OCI-M1 (cell line): ENCODE results near the gene FKBP6.
A peak's percentile ranks its signal among the peaks of the same experiment; 100 is the strongest.
"Not testable (repeated sequence)": the region's sequence is repeated elsewhere in the genome, so short reads cannot be mapped to it uniquely, and the experiment has no call there.

Source experiments
- DNase-seq: peaks from one replicate; lab custom pipeline; 2025; lab: John Stamatoyannopoulos, UW

Gene FKBP6

DNA sequence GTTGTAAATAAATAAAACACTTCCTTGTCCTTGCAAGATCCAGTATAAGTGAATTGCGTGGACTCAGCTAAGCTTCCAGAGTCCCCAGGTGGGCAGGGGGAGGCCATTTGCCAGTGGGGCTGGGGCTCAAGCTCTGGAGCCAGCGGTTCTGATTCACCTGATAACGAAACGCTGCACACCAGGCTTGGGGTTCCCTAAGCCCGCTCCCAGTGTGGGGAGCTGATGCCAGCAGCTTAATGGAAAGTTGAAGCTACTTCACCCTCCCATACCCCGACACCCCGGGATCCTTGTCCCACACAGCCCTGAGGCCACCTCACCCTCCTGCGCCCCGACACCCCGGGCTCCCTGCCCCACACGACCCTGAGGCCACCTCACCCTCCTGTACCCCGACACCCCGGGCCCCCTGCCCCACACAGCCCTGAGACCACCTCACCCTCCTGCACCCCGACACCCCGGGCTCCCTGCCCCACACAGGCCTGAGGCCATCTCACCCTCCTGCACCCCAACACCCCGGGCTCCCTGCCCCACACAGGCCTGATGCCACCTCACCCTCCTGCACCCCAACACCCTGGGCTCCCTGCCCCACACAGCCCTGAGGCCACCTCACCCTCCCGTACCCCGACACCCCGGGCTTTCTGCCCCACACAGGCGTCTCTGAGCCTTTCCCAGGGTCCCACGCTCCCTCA, 30.8 kb downstream of the FKBP6 start:
- no peak for DNase-seq

GRCh38 chr7:73359306-73359705, 31.3 kb downstream of the FKBP6 start:
- DNase-seq, result no peak

GRCh38 chr7:73359746-73360375, 31.9 kb downstream of the FKBP6 start:
- no peak for DNase-seq

DNA sequence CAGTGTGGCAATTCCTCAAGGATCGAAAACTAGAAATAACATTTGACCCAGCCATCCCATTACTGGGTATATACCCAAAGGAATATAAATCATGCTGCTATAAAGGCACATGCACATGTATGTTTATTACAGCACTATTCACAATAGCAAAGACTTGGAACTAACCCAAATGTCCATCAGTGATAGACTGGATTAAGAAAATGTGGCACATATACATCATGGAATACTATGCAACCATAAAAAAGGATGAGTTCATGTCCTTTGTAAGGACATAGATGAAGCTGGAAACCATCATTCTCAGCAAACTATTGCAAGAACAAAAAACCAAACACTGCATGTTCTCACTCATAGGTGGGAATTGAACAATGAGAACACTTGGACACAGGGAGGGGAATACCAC, 32.6 kb downstream of the FKBP6 start:
- not testable (repeated sequence) for DNase-seq

- no peak for DNase-seq
These were observed 35.5 kb downstream of the FKBP6 start for GRCh38 chr7:73363225-73364005.

GRCh38 chr7:73364006-73364728, 36.2 kb downstream of the FKBP6 start:
- no peak for DNase-seq

DNA sequence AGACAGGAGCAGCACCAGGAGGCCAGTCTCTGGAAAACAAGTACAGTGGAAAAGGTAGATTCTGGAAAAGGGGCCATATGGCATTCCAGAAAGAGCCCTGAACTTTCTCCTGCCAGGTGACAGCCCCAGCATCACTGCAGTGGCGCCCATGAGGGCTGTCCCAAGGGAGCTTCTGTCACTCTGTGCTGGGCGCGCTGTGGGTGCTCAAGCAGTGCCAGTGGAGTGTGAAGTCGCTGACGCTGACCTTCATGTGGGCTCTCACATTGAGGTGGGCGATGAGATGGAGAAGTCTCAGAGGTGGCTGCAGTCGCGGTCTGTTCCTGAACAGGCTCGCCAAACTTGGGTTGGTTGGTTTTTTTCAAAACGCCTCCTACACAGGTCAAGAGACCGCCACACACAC, 38.2 kb downstream of the FKBP6 start:
- no peak for DNase-seq

DNA sequence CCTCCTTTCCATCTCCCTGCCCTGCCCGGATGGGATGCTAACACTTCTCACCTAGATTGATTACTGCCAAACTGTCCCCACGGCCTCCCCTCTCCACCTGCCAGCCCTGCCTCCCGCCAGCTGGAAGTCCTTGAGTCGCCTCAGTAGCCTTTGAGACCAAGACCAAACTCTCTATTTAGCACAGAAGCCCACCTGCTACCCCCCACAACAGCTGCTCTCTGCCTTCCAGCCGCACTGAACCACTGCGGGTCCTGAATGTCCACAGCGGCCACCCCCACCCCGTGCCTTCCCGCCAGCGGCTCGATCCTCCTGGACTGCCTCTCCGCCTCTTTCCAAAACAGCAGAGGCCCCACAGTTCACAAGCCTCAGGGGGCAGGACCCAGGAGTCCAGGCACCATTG, 39.0 kb downstream of the FKBP6 start:
- DNase-seq, result no peak

DNA sequence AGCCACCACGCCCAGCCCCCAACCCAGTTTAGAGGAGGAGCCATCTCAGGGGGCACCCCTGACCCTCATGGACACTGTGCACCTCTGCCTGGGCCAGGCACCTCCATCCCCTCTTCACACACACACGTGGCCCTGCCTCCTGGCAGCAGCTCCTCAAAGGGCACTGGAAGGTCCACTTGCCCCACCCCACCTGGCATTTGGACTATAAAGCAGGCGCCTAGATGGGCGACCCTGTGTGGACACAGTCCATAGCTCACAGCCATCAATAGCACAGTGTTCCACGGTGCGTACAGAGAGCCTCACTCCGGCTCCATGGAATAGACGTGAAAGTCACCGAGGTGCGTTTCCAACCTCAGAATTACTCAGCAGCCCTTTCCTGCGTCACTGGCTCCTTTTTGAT, 41.0 kb downstream of the FKBP6 start:
- DNase-seq, result no peak

- no peak for DNase-seq
These were observed 41.7 kb downstream of the FKBP6 start for GRCh38 chr7:73369622-73370021.

DNA sequence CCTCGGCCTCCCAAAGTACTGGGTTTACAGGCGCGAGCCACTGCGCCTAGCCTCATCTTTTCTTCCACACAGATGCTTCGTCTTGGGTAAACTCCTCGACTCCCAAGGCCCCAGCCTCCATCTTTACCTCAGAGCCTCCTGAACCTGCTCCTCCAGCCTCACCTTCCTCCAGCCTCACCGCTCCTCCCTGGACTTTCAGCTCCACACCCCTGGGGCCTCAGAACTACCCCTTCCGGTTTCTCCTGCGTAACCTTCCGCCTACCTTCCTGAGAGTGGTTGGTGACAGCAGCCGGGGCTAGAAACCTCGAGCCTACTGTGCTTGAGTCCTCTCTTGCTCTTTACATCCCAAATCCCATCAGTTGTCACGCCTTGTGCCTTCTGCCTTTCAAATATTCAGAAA, 45.8 kb downstream of the FKBP6 start:
- DNase-seq, result no peak

DNA sequence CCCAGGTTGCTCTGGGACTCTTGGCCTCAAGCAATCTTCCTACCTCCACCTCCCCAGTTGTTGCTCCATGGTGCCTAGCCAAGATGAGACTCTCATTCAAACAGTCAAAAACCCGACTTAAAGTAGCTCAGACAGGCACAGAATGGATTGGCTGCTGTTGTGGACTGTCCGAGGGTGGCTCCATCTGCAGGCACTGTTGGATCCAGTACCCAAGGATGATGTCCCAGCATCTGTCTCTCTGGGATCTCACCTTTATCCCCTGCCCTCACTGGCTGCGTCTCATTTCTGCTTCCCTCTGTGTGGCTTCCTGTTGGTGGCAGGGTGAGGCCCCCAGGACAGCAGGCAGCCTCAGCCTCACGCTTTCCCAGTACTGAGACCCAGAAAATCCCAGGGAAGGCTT, 48.3 kb downstream of the FKBP6 start:
- not testable (repeated sequence) for DNase-seq

GRCh38 chr7:73376671-73377412, 48.9 kb downstream of the FKBP6 start:
- no peak for DNase-seq

DNA sequence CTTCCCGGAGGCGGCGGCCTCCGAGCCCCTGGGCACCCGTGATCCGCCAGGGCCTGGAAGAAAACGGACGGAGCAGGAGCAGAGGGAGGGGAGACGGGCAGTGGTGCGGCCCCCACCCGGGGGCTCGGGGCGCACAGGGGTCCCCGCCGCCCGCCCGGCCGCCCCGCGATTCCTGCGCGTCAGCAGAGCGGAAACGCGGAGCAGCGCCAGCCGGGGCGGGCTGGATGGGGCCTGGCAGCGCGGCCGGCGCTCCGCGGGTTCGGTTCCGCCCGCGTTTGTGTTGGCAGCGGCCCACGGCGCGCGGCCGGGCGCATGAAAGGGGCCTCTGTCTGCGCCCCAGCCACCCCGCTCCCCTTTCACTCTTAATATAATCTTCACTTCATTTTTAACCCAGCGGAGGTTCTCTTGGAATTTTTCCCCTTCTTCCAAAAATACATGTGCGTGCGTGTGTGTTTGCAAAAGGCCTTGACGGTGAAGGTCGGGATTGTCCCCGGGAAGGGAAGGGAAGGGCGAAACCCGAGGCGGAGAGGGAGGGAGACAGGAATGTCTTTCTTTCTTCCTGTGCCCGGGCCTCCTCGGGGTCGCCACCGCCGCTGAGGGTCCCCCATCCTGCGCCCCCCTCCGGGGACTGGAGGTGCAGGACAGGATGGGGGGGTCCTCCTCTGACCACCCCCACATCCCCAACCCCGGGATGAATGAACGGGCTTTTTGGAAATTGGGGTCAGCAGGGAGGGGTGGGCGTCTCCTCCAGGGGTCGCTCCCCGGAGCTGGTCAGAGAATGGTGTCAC, 49.6 kb downstream of the FKBP6 start:
- not testable (repeated sequence) for DNase-seq

DNA sequence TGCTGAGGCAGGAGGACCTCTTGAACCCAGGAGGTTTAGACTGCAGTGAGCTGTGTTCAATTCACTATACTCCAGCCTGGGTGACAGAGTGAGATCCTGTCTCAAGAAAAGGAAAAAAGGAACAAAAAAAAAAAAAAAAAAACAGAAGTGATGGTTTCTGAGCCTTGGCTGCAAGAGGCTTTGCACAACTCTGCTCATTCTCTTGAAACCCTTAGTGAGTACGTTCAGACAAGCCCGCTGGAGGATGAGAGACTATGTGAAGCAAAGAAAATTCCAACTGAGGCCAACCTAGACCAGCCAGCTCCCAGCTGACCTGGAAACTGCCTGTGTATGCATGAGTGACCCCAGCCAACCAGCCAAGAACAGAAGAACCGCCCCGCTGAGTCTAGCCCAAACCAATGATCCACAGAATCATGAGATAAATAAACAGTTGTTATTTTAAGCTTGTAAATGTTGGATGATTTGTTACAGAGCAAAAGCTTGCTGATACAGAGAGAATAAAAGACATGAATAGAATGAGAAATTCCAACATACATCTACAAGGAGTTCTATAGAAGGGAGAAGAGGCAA, 55.1 kb downstream of the FKBP6 start:
- peak; percentile 35 for DNase-seq

GRCh38 chr7:73387221-73387828, 59.4 kb downstream of the FKBP6 start:
- DNase-seq, result peak; percentile 48

- DNase-seq, result no peak
These were observed 60.0 kb downstream of the FKBP6 start for GRCh38 chr7:73387908-73388414.

- DNase-seq, result no peak
These were observed 63.4 kb downstream of the FKBP6 start for GRCh38 chr7:73391396-73391795.

GRCh38 chr7:73394422-73394821, 66.5 kb downstream of the FKBP6 start:
- peak; percentile 71 for DNase-seq
